ENCODE measurements around the gene C4BPB.

The C4BPB gene

GRCh38 chr1:207093944-207094343, 5.3 kb downstream of the C4BPB start:
- Histone ChIP-seq H2BK120ac (ENCODE audit: low read depth, low read length) (no peak overlapping the region), H3K4ac (ENCODE audit: low read length) (no peak overlapping the region), H2BK5ac (ENCODE audit: low read length) (no peak overlapping the region), H3K27ac (replicated peaks; ENCODE audit: low read length) (no peak overlapping the region), H4K8ac (ENCODE audit: low read depth, low read length) (no peak overlapping the region), H3K4me2 (ENCODE audit: insufficient read depth, low read length, poor library complexity, severe bottlenecking) (no peak overlapping the region), H3K4me3 (ENCODE audit: low read length in 2 of 2) (no peak overlapping the region), H3K23ac (ENCODE audit: low read depth, low read length, poor library complexity) (no peak overlapping the region), H3K14ac (ENCODE audit: low read length) (no peak overlapping the region), H3K79me1 (ENCODE audit: low read depth, low read length) (no peaks in the 10 kb centered on the region), H2AFZ (ENCODE audit: low read length) (no peak overlapping the region), H2BK15ac (ENCODE audit: low read length) (no peak overlapping the region), H3K18ac (ENCODE audit: low read length) (no peak overlapping the region), H2BK12ac (ENCODE audit: low read length) (no peak overlapping the region), H3K9ac (ENCODE audit: low read depth, low read length, poor library complexity) (no peak overlapping the region), H3K36me3 (replicated peaks in 1 of 2; ENCODE audit: control insufficient read depth in 2 of 2, insufficient read depth in 2 of 2, low read length in 2 of 2) (no peaks in the 10 kb centered on the region), H3K27me3 (ENCODE audit: control insufficient read depth in 3 of 3, insufficient read depth in 3 of 3, low read depth in 1 of 3, low read length in 3 of 3) (peaks cover 0 to 9% (median 0%) of the 10 kb centered on the region in 3 experiments), H4K91ac (ENCODE audit: low read depth, low read length, poor library complexity) (no peak overlapping the region), H3K9me3 (replicated peaks in 1 of 2; ENCODE audit: control insufficient read depth in 2 of 2, insufficient read depth in 1 of 2, low read depth in 1 of 2, low read length in 2 of 2) (peaks cover 0 to 2% of the 10 kb centered on the region in 2 donors), H2AK5ac (ENCODE audit: low read depth, low read length) (no peak overlapping the region), H3K4me1 (ENCODE audit: control insufficient read depth in 2 of 2, insufficient read depth in 1 of 2, low read depth in 1 of 2, low read length in 2 of 2) (no peaks in the 10 kb centered on the region)
- no peak for DNase-seq (ENCODE audit: low spot score)
- WGBS, 2 donors (ENCODE audit: extremely low coverage in 2 of 2, insufficient read length in 2 of 2, insufficient replicate concordance in 1 of 2): no CpG with 5 or more reads among the region's 2 CpGs

GRCh38 chr1:207097871-207098324, 9.2 kb downstream of the C4BPB start:
- no peaks in the 10 kb centered on the region for H3K36me3 ChIP-seq (replicated peaks in 1 of 2; ENCODE audit: control insufficient read depth in 2 of 2, insufficient read depth in 2 of 2, low read length in 2 of 2)
- H3K14ac ChIP-seq (ENCODE audit: low read length): no peak overlapping the region
- DNase-seq (ENCODE audit: low spot score): no peak
- no peak overlapping the region for H2AK5ac ChIP-seq (ENCODE audit: low read depth, low read length)
- H2BK120ac ChIP-seq (ENCODE audit: low read depth, low read length): no peak overlapping the region
- no peak overlapping the region for H2BK15ac ChIP-seq (ENCODE audit: low read length)
- H2AFZ ChIP-seq (ENCODE audit: low read length): no peak overlapping the region
- no CpG with 5 or more reads among the region's 3 CpGs for WGBS, 2 donors (ENCODE audit: extremely low coverage in 2 of 2, insufficient read length in 2 of 2, insufficient replicate concordance in 1 of 2)
- peaks cover 0 to 5% of the 10 kb centered on the region in 2 donors for H3K9me3 ChIP-seq (replicated peaks in 1 of 2; ENCODE audit: control insufficient read depth in 2 of 2, insufficient read depth in 1 of 2, low read depth in 1 of 2, low read length in 2 of 2)
- H3K79me1 ChIP-seq (ENCODE audit: low read depth, low read length): no peaks in the 10 kb centered on the region
- H2BK12ac ChIP-seq (ENCODE audit: low read length): no peak overlapping the region
- H3K9ac ChIP-seq (ENCODE audit: low read depth, low read length, poor library complexity): no peak overlapping the region
- H3K4me1 ChIP-seq (ENCODE audit: control insufficient read depth in 2 of 2, insufficient read depth in 1 of 2, low read depth in 1 of 2, low read length in 2 of 2): no peaks in the 10 kb centered on the region
- no peak overlapping the region for H2BK5ac ChIP-seq (ENCODE audit: low read length)
- no peak overlapping the region for H4K8ac ChIP-seq (ENCODE audit: low read depth, low read length)
- H3K4ac ChIP-seq (ENCODE audit: low read length): no peak overlapping the region
- H3K27me3 ChIP-seq (ENCODE audit: control insufficient read depth in 3 of 3, insufficient read depth in 3 of 3, low read depth in 1 of 3, low read length in 3 of 3): no peaks in the 10 kb centered on the region
- no peak overlapping the region for H4K91ac ChIP-seq (ENCODE audit: low read depth, low read length, poor library complexity)
- H3K4me2 ChIP-seq (ENCODE audit: insufficient read depth, low read length, poor library complexity, severe bottlenecking): no peak overlapping the region
- peak overlapping the region in 1 of 2 donors; percentile 35 for H3K4me3 ChIP-seq (ENCODE audit: low read length in 2 of 2)
- no peak overlapping the region for H3K18ac ChIP-seq (ENCODE audit: low read length)
- no peak overlapping the region for H3K23ac ChIP-seq (ENCODE audit: low read depth, low read length, poor library complexity)
- H3K27ac ChIP-seq (replicated peaks; ENCODE audit: low read length): no peak overlapping the region

GRCh38 chr1:207101720-207102119, 13.1 kb downstream of the C4BPB start:
- no peak overlapping the region for H3K9ac ChIP-seq (ENCODE audit: low read depth, low read length, poor library complexity)
- H3K4me1 ChIP-seq (ENCODE audit: control insufficient read depth in 2 of 2, insufficient read depth in 1 of 2, low read depth in 1 of 2, low read length in 2 of 2): no peaks in the 10 kb centered on the region
- H3K27me3 ChIP-seq (ENCODE audit: control insufficient read depth in 3 of 3, insufficient read depth in 3 of 3, low read depth in 1 of 3, low read length in 3 of 3): peaks cover 0 to 5% (median 0%) of the 10 kb centered on the region in 3 experiments
- DNase-seq (ENCODE audit: low spot score): no peak
- H3K4me2 ChIP-seq (ENCODE audit: insufficient read depth, low read length, poor library complexity, severe bottlenecking): no peak overlapping the region
- H3K4me3 ChIP-seq (ENCODE audit: low read length in 2 of 2): no peak overlapping the region
- H3K79me1 ChIP-seq (ENCODE audit: low read depth, low read length): no peaks in the 10 kb centered on the region
- no peak overlapping the region for H3K23ac ChIP-seq (ENCODE audit: low read depth, low read length, poor library complexity)
- H4K91ac ChIP-seq (ENCODE audit: low read depth, low read length, poor library complexity): no peak overlapping the region
- no peak overlapping the region for H3K18ac ChIP-seq (ENCODE audit: low read length)
- H3K36me3 ChIP-seq (replicated peaks in 1 of 2; ENCODE audit: control insufficient read depth in 2 of 2, insufficient read depth in 2 of 2, low read length in 2 of 2): no peaks in the 10 kb centered on the region
- no peak overlapping the region for H3K14ac ChIP-seq (ENCODE audit: low read length)
- no peak overlapping the region for H2BK5ac ChIP-seq (ENCODE audit: low read length)
- no CpG with 5 or more reads among the region's 1 CpG for WGBS, 2 donors (ENCODE audit: extremely low coverage in 2 of 2, insufficient read length in 2 of 2, insufficient replicate concordance in 1 of 2)
- no peak overlapping the region for H3K27ac ChIP-seq (replicated peaks; ENCODE audit: low read length)
- no peak overlapping the region for H2AK5ac ChIP-seq (ENCODE audit: low read depth, low read length)
- H2BK15ac ChIP-seq (ENCODE audit: low read length): no peak overlapping the region
- no peak overlapping the region for H2AFZ ChIP-seq (ENCODE audit: low read length)
- H3K4ac ChIP-seq (ENCODE audit: low read length): no peak overlapping the region
- no peak overlapping the region for H2BK120ac ChIP-seq (ENCODE audit: low read depth, low read length)
- no peak overlapping the region for H4K8ac ChIP-seq (ENCODE audit: low read depth, low read length)
- no peak overlapping the region for H2BK12ac ChIP-seq (ENCODE audit: low read length)
- H3K9me3 ChIP-seq (replicated peaks in 1 of 2; ENCODE audit: control insufficient read depth in 2 of 2, insufficient read depth in 1 of 2, low read depth in 1 of 2, low read length in 2 of 2): peaks cover 0 to 5% of the 10 kb centered on the region in 2 donors

- no peak overlapping the region for H2BK15ac ChIP-seq (ENCODE audit: low read length)
- H3K36me3 ChIP-seq (replicated peaks in 1 of 2; ENCODE audit: control insufficient read depth in 2 of 2, insufficient read depth in 2 of 2, low read length in 2 of 2): no peaks in the 10 kb centered on the region
- H3K9me3 ChIP-seq (replicated peaks in 1 of 2; ENCODE audit: control insufficient read depth in 2 of 2, insufficient read depth in 1 of 2, low read depth in 1 of 2, low read length in 2 of 2): peaks cover 0 to 5% of the 10 kb centered on the region in 2 donors
- H3K4me2 ChIP-seq (ENCODE audit: insufficient read depth, low read length, poor library complexity, severe bottlenecking): no peak overlapping the region
- no peak for DNase-seq (ENCODE audit: low spot score)
- H3K4me1 ChIP-seq (ENCODE audit: control insufficient read depth in 2 of 2, insufficient read depth in 1 of 2, low read depth in 1 of 2, low read length in 2 of 2): no peaks in the 10 kb centered on the region
- H3K27me3 ChIP-seq (ENCODE audit: control insufficient read depth in 3 of 3, insufficient read depth in 3 of 3, low read depth in 1 of 3, low read length in 3 of 3): peaks cover 0 to 5% (median 0%) of the 10 kb centered on the region in 3 experiments
- H3K9ac ChIP-seq (ENCODE audit: low read depth, low read length, poor library complexity): no peak overlapping the region
- H3K79me1 ChIP-seq (ENCODE audit: low read depth, low read length): no peaks in the 10 kb centered on the region
- no CpG with 5 or more reads among the region's 5 CpGs for WGBS, 2 donors (ENCODE audit: extremely low coverage in 2 of 2, insufficient read length in 2 of 2, insufficient replicate concordance in 1 of 2)
- no peak overlapping the region for H3K27ac ChIP-seq (replicated peaks; ENCODE audit: low read length)
- no peak overlapping the region for H3K4me3 ChIP-seq (ENCODE audit: low read length in 2 of 2)
- no peak overlapping the region for H3K18ac ChIP-seq (ENCODE audit: low read length)
- H3K14ac ChIP-seq (ENCODE audit: low read length): no peak overlapping the region
- H3K23ac ChIP-seq (ENCODE audit: low read depth, low read length, poor library complexity): no peak overlapping the region
- no peak overlapping the region for H2AK5ac ChIP-seq (ENCODE audit: low read depth, low read length)
- H3K4ac ChIP-seq (ENCODE audit: low read length): no peak overlapping the region
- H2BK120ac ChIP-seq (ENCODE audit: low read depth, low read length): no peak overlapping the region
- no peak overlapping the region for H4K91ac ChIP-seq (ENCODE audit: low read depth, low read length, poor library complexity)
- H2BK12ac ChIP-seq (ENCODE audit: low read length): no peak overlapping the region
- no peak overlapping the region for H4K8ac ChIP-seq (ENCODE audit: low read depth, low read length)
- no peak overlapping the region for H2BK5ac ChIP-seq (ENCODE audit: low read length)
- H2AFZ ChIP-seq (ENCODE audit: low read length): no peak overlapping the region
These were observed 13.5 kb downstream of the C4BPB start for GRCh38 chr1:207102146-207102545.
